Activated CD8-positive, alpha-beta memory T cell treated with anti-CD3 and anti-CD28 coated beads for 48 hours (primary cell): ENCODE results near the gene ILF2.

Experiments used
- DNase-seq, 3 experiments: peaks; one replicate each; pipeline ENCODE4 v3.0.0-alpha.2; 2020; ENCODE audit warnings: low read depth in 2 of 3, low spot score in 2 of 3

ILF2 gene

DNA sequence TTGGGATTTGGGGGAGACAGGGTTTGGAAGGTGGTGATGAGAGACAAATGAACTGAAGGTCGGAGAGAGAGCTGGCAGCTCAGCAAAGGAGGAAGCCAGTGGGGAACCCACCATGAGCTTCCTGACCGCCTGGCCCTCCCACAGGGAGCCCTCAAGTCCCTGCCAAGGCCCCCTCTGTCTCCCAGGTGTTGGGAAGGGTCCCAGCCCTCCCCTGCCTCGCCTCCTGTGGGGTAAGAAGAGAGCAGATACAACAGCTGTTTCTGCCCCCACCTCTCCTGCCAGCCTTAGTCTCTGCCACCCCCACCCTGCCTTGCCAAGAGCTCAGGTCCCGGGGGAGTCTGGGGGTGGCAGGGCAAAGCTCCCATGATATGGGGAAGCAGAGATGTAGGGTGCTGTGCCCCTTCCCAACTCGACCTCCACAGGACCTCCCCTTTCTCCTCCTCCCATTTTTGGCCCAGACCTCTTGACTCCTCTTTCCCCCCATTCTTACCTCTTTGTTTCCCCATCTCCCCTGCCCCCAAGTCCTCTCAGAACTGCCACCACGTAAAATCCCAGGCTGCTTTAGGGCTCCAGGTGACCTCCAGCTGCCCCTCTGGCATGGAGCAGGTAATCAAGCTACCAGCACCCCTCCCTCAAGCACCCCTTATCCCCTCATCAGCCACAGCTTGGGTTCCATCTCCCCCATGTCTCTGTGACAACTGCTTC, 42.0 kb downstream of the ILF2 start:
- no peak for DNase-seq

DNA sequence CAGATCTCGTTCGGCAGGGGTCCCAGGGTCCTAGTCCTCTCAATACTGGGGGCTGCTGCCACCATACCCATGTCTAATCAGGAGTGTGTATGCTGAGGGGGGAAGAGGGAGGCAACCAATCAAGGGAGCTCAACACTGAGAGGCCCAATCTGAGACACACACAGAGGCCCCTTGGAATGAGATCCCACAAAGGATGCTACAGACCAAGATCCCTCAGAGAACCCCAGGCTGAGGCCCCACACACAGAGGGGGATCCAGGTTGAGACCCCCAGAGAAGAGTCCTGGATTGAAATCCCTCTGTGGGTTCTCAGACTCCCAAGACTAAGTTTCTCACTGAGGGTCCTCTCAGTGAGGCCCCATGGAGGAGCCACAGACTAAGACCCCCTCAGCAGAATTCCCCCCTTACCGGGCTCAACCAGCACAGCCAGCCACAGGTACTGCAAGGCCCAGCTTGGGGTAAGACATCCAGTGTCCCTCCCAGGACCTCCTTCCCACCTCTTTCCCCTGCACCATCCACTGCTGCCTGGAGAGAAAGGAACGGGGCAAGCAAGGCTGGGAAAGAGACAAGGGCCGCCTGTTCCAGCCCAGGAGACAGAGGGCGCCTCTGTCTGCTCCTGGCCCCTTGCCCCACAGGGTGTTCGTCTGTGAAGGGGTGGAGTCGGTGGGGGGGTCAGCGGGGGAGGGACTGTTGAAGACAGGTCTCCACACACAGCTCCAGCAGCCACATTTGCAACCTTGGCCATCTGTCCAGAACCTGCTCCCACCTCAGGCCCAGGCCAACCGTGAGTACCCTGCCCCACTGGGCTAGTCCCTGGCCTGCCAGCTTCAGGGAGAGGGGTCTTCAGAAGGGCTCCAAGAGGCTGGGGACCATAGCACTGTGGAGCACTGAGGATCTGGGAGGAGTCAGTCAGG, 42.8 kb downstream of the ILF2 start, which contains the start of gene S100A1:
Gene S100A1, plus strand, starts transcription at position 720 of the 912 bp plus-strand sequence. CDS start 2,088 bp downstream, outside the sequence.
- no peak for DNase-seq

DNA sequence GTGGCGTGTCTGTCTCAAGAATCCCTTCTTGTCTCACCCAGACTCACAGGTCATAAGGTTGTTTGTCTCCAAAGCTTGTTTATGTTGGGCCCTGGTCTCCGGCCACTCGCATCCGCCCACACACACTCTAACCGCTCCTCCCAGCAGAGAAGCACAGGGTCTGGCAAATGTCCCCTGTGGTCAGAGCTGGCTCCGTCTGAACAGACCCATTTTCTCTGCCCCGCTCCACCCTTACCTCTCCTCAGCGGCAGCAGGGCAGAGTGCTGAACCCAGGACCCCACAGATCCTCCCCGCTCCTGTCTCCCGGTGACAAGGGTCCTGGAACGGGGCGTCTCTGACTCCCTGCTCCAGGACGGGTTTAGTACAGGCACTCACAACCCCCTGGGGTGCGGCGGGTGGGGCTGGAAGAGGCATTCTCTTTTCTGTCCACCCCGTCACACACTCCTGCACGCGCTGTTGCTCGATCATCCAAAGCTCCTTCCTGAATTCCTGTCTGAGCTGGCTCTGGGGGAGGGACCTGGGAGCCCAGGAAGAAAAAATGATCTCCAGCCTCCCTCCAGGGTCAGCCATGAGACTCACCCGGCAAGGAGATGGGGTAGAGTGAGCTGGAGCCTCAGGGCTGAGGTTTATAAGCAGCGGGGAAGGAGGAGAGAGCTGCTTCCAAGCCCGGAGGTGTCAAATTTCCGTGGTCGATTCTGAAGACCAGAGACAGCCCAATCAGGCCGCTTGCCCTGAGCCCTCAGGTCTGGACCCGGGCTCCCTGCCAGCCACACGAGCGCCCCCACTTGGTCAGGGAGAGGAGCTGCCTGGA, 43.7 kb downstream of the ILF2 start, which contains the start of gene S100A13:
Gene S100A13, minus strand, starts transcription at position 602 of the 811 bp plus-strand sequence. CDS start 1,033 bp downstream, outside the sequence.
- no peak for DNase-seq

DNA sequence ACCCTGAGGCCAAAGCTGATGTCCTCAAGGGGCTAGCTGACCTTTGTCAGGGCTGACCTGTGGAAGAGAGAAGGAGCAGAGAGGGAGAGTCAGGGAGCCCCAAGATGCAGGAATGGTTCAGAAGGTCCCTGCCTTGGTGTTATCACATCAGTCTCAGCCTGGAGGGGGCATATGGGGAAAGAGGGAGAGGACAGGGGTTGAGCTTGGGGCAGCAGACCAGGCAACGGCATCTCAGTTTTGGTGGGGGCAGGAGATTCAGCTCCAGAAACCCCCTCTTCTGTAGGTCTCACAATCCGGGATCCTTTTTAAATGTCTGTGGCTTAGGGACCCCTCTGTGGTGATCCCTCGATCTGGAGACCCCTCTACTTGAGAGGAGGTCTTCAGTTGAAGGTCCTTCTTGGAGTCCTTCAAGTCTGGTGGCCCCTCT, 44.3 kb downstream of the ILF2 start:
- DNase-seq, result no peak

DNA sequence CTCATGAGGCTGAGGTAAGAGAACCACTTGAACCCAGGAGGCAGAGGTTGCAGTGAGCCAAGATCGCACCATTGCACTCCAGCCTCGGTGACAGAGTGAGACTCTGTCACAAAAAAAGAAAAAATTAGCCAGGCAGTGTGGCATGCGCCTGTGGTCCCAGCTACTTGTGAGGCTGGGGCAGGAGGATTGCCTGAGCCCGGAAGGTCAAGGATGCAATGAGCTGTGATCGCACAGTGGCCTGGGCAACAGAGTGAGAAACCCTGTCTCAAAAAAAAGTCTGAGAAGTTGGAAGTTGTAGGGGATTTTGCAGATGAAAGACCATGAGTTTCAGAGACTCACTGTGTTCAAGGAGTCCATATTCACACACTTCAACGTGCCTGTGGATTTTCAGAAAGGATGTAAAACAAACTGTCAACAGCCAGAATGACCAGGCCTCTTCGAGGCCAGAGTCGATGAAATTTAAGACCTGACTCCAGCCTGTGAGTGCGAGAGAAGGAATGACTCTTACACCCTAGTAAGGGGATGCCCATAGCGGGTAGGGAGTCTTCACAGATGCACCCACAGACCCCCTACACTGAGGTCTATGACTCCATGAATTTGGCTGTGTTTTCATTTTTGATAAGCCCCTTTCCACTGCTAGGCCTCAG, 45.7 kb downstream of the ILF2 start:
- no peak for DNase-seq

DNA sequence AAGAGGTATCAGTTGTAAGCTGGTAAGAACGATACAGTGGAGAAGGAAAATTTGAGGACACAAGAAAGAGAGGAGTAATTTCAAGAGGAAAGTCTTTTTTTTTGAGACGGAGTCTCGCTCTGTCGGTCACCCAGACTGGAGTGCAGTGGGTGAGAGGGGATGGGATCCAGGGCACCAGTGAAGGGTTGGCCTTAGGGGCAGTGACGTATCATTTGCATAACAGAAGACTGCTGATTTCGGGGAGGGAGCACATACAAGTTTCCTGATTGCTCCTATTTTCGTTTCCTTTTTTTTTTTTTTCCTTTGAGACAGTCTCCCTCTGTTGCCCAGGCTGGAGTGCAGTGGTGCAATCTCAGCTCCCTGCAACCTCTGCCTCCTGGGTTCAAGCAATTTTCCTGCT, 47.7 kb downstream of the ILF2 start:
- DNase-seq, result no peak

DNA sequence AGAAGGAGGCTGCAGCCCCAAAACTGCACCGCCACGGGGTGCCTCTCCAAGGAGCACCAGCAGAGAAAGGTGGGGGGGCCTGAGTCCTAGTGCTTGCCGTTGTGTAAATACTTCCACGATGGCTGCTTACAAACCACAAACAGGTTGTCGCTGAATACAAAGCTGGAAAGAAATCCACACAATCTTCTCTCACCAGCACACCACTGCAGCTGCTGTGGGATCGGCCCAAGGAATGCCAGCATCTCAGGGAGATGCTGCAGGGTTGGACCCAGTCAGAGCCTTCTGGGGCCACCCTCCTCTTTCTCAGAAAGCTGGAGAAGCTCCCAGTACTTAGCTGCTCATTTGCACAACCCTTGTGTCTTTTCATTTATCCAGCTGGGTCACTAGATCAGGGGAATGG, 51.6 kb downstream of the ILF2 start:
- no peak for DNase-seq

DNA sequence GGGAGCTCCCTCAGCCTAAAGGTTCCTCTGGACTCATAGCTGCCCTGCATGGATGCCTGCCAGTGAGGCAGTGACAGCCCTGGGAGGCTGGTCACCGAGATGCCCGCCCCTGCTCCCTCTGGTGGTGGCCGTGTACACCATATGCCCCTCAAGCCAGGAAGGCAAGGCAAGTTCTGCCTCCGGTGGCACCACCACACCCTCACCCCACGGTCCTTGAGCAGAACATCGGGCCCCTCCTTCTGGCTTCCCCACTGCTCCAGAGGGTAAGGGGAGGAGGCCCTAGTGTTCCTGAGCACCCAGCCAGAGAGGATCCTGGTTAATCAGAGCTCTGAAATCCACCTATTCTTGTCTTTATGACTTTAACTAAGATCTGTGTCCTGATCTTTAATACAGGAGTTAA, 53.1 kb downstream of the ILF2 start:
- DNase-seq, result peak in 2 of 3 experiments; percentile 55 to 79

DNA sequence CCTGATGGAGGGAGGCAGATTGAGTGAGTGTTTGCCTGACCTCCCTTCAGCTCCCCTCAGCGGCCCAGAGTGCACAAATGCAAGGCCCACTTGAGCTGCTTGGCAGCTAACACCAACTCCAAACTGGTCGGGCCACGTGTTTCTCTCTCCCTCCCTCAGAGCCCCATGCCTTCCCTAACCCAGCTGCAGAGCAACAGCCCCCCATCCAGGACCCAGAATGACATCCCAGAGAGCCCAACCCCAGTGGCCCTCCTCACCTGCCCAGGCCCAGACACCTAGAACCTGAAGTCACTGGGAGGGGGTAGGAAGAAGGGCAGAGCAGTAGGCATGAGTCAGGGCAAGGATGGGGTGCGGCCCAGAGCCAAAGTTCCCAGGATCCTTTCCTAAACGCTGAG, 53.9 kb downstream of the ILF2 start:
- DNase-seq, result no peak

DNA sequence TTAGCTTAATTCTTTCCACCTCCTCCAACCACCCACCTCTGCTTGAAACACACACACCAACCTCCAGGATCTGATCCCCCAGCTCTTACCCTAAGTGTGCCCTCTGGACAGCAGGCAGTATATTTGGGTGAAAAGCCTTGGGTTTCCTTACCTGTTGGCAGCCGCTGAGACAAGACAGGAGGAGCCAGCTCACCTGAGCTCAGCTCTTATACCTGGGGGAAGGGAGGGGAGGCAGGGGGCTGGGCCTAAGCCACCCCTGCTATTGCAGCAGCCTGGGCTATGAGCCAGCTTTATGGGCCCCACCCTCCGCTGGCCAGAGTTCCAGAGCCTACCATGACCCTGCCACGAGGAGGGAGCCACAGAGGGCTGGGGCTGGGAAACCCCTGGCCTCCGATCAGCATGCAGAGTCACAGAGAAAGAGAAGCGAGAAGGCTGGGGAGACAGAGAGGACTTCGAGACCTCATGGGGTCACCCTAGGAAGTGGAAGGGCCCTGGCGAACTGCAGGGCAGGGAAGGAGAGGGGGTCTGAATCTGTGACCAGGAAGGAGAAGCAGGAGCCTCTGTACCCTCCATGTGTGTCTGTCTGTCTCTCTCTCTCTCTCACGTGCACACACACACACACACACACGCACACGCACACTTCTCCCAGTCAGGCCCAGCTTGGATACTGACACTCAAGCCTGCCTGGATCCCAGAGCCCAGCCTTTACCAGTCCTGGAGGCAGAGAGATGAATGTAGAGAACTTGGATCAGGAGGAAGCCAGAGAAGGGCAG, 54.5 kb downstream of the ILF2 start, which contains the start of gene S100A14:
Gene S100A14, minus strand, starts transcription at position 182 of the 773 bp plus-strand sequence. CDS start 467 bp downstream, outside the sequence.
- DNase-seq, result no peak

DNA sequence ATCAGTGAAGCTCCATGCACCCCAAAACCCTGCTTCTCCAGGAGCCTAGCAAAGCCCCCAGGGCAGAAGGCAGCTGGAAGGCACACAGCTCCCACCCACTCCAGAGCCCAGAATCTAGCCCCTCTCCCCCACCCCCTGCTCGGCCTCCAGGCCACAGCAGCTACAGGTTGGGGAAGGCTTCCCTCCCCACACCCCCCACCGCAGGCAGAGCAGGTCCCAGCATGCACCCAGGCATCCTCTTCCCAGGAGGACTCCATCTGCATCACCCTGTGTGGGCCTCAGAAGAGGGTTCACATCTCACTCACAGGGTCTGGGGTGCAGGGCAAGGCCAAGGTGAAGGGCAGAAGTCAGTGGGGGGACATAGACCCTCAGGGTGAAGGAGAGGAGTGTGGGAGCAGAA, 55.4 kb downstream of the ILF2 start:
- no peak for DNase-seq

DNA sequence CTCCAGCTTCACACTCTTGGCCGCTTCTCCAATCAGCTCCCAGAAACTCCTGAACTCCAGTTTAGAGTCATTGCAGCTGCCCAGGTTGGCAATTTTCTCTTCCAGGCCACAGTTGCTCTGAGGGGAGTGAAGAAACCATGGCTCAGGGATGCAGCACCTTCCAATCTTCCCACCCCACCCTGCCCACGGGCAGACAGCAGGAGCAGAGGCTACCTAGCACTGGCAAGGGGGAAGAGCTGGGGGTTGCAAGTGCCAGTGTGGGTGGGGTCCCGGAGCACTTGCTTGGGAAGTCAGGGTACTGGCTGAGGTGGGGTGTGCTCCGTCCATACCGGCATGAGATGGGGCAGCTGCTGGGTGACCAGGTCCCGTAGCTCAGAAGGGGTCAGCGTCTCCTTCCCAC, 55.9 kb downstream of the ILF2 start:
- no peak for DNase-seq

DNA sequence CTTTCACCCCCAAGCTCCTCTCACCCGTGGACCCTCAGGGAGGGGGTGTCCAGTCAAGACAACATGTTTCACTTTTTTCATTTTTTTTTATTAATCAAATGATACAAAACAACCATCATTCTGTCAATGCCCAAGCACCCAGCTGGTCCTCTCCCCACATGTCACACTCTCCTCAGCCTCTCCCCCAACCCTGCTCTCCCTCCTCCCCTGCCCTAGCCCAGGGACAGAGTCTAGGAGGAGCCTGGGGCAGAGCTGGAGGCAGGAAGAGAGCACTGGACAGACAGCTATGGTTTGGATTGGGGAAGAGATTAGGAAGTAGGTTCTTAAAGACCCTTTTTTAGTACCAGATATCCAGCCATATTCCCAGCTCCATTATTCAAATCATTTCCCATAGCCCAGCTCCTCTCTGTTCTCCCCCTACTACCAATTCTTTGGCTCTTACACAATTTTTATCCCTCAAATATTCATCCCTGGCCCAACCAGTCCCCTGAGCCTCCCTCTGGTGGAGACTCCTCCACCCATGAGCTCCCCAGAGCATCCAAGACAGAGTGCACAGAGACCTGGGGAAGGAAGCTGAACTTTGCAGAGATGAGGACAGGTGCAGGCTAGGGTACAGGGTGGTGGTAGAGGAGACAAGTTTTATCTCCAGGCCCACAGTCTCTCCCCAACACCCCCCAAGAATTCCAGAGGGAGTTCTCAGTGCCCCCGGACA, 56.4 kb downstream of the ILF2 start:
- DNase-seq, result no peak

DNA sequence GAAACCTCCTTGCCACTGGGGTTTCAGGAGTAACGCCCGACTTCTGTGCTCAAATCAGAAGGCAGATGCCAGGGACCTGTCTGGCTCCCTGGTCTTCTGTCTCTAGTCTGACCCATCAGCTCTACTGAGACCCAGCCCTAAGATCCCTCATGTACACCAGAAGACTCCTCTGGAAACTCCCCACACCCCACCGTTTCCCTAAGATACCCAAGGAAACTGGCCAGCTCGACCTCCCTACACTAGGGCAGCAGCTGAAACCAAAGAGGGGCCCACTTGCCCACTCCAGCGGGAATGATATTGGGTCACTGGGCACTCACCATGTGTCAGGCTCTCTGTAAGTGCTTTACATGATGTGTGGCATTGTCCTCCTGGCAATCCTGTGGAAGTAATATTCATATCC, 57.4 kb downstream of the ILF2 start:
- DNase-seq, result no peak

DNA sequence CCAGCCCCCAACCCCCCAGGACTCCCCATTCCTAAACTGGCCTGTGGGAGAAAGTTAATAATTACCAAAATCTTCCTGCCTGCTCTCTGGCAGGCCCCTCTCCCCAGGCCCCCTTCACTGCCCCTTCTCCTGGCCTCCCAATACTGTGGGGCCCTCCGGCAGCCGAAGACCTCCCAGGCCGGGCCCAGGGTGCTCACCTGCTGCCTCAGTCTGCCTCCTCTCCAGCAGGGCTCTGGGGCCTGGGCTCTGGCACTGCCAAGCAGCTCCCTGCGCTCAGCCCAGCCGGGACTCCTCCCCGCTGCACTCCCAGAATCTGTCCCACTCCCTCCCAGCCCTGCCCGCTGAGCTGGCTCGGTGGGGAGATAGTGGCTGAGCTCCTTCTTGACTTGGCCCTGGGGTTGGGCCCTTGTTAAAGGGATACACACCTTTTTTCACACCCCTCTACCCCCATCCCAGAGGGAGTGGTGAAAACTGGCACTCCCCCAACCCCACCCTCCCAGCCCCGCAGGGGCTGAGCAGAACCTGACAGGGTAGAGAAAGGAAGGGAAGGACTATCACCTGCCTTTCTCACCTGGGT, 58.0 kb downstream of the ILF2 start, which contains the start of gene S100A16:
Gene S100A16, minus strand, starts transcription at position 383 of the 577 bp plus-strand sequence. CDS start 4,986 bp downstream, outside the sequence.
- DNase-seq, result no peak

DNA sequence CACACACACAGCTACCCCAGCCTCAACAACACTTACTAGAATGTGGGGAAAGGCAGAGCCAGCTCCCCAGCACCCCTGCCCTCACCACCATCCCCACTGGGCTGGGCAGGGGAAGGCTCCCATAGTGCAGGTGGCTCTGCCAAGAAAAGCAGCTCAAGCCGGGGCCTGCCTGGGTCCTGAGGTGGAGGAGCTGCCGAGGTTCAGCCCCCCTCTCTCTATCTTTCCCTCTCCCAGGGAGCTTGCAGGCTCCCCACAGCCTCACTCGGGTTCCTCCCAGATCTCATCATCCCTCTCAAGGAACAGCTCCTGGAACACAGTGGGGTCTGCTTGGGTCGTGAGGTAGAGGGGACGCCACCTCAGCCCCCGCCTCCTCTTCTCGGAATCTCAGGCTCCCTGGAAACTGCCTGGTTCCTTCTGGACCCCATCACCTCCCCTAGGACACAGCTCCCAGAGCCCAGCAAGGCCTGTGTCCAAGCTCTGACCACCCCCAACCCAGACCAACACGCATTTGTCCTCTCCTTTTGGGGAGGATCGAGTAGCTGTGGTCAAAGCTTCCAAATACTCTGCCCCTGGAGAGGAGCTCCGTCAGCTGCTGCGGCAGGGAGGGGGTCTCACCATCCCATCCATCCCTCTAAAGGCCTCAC, 58.6 kb downstream of the ILF2 start:
- no peak for DNase-seq
